GM18867 (cell line): Measurements from ENCODE around the gene SMPD4.
"Not testable (repeated sequence)": the region's sequence is repeated elsewhere in the genome, so short reads cannot be mapped to it uniquely, and the experiment has no call there.

Source experiments
- ATAC-seq: cut with Tn5 transposase; IDR thresholded peaks from one replicate; pipeline ENCODE4 v1.9.1; 2021; ENCODE audit warnings: mild to moderate bottlenecking, moderate library complexity; ENCODE audit not compliant: unreplicated experiment

Gene SMPD4

DNA sequence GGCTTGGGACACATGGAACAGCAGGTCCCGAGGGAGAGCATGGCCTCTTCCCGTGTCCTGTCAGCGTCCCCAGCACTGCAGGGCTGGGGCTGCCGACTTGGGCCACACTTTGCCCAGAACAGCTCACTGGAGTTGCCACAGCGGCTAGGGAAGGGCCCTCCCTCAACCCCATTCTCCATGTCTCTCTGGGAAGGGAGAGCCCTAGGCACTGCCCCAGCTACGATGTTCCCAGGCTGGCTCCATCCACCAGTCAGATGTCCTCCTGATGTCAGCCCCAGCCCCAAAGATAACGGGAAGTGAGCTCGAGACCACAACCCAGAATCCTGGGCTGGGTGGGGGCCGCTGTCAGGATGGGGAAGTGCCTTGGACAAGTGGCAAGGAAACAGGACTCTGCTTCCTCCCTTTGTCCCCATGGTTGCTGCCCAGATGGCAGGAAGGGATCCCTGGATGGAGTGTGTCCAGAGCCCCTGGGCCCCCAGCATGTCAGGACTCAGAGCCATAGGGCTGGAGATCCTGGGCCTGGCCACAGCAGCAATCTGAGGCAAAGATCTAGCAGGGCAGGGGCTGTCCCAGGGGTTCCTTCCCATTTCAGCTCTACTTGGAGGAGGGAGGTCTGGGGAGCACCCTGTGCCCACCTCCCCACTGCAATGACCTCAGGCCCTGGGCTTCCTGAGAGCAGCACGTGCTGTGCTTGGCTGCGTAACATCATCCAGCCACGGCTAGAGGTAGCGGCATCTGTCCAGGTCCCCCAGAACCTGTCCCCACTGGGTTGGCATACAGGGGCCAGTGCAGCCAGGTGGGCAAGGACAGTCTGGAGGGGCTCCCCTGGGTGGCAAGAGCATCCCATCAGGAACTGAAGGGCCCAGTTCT is 38.8 kb downstream of the SMPD4 start:
- ATAC-seq, result not testable (repeated sequence)

DNA sequence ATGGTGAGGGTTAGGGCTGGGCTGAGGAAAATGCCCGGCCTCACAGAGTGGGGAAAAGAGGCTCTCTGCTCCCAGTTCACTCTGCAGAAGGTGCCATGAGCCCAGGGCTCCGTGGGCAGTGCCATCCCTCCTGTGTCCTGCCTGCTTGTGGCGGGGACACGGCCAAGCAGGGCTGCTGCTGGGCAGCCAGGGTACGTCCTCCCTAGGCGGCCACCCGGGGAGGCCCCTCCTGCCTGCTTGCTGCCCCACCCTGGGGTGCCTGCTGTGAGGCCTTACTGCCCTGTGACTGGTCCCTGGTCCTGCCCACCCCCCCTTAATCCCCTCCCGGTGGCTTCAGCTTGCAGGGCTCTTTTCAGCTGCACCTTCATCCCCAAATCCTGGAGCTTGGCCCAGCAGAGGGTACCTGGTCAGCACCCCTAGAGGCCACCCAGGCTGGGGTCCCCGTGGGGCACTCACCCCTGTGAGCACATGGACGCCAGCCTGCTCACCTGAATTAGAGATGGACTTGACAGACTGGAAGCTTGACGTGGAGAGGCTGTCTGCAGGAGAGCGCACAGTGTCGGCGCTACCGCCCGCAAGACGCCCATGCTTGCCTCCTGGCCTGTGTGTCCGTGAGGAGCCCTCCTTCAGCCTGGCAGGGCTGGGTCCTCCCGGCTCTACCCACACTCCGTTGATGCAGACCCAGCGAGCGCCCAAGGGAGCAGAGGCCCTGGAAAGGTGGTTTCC is 39.6 kb downstream of the SMPD4 start:
- ATAC-seq, result not testable (repeated sequence)

DNA sequence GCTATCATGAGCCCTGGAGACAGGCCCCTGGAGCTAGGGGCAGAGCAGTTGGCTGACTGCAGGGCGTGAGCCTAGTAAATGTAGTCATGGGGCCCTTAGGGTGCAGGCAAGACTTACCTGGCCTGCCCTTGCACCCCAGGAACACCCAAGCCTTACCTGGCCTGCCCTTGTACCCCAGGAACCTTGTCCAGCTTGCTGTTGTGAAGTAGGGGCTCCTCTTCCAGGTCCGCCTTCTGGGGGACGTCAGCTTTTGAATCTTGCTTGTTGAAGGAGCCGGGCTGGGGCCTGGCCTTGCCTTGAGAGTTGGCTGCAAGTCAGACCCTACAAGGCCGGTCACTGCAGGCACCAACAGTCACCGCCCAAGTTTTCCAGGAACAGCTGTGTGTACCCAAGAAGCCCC is 40.4 kb downstream of the SMPD4 start:
- not testable (repeated sequence) for ATAC-seq

DNA sequence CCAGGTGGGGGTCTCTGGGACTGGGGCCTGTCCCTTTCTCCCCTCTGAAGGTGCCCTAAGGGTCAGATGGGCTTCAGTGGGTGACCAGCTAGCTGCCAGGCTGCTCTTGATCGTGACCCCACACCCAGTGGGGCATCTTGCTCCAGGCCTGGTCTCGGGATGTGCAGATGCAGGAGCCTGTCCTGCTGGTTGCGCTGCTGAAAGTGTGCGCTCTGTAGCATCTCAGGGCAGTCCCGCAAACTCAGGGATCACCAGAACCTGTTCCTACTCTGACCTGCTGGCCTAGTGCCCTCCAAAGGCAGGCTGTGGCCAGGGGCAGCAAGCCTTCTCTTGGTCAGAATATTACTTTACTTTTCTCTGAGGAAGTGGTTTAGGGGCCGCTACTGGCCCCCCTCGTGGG is 40.9 kb downstream of the SMPD4 start:
- not testable (repeated sequence) for ATAC-seq

DNA sequence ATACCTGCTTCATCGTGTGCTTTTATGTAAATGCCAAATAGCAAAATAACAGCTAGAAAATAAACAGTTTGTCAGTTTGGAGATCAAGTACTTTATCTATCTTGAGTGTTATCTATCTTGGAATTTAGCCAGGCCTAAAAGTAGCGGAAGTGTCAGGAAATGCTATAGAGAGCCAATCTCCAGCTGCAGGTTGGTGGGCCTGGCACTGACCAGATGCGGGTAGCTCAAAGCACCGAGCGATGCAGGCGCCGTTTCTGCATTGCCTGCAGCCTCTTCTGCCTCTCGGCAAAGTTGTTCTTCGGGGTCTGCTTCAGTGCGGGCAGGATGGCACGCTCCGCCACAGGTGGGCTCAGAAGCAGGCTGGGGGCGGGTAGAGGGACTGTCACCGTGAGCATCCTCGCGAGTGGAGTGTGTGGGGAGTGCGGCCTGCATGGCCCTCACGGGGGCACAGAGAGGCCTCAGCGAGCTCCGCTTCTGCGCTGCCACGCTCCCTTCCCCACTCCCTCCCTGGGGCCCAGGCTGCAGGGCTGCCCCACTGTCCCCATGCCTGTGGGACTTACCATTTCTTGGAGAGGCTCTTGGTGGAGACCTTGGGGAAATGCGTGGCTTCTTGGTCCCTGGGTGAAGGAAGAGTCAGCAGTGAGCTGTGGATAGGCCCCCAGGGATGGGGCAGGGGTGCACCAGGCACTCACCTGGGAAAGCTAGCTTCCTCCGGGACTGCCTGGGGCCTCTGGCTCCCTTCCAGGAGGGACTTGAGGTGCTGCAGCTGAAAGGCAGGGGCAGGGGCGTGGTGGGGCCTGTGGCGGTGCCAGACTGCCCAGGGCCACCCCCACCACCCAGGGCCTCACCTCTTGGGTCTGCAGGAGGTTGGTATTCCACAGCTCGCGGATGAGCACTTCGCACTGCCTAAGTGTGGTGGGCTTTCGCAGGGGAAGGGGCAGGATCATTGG is 41.8 kb downstream of the SMPD4 start:
- not testable (repeated sequence) for ATAC-seq

DNA sequence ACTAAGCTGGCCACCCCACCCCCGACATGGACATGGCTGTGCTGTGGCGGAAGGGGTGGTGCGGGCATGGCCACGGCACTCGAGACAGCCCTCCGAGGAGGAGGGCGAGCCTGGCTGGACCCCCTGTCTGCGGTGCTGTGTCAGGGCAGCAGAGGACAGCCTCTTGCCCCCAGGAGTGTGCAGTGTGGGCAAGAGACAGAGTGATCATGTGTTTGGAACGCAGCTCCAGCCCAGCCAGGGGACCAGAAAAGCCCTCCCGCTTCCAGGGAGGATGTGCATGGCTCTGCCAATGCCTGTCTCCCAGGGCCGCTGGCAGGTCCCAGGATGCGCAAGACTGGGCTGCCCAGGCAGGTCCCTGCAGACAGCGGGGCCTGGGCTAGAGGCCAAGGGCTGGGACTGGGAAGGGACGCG is 42.6 kb downstream of the SMPD4 start:
- not testable (repeated sequence) for ATAC-seq

DNA sequence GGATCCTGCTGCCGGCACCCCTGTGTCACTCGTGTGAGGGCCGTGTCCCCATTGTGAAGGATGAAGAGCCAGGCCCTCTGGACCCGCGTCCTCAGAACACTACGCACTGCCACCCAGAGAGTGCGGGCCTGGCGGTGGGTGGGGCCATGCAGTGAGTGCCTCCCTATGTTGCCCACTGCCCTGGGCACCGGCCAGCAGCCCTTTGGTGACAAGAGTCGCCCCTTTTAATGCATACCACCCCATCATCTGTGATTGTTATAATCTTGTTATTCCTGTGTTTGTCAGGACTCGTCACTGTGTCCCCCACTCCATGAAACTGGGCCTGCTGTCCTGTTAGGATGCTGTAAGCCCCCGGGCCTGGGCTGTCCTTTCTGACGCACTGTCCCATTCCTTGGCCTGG is 43.1 kb downstream of the SMPD4 start:
- not testable (repeated sequence) for ATAC-seq

DNA sequence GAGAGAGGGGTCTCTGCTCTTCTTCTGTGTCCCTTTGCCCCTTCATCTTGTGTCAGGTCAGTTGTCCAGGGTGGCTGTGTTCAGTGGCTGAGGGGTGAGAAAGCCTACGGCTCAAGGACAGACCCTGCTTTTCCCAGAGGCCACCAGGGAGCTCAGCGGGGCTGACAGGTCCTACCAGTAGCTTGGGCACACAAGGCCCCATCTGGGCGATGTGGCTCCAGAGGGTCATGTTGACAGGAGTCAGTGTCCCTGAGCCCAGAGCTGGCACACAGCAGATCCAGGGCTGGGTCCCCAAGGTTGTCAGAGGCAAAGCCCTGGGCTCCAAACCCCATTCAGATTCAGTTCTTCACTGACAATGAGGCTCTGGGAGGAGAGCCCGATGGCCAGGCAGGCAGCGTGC is 44.3 kb downstream of the SMPD4 start:
- not testable (repeated sequence) for ATAC-seq

DNA sequence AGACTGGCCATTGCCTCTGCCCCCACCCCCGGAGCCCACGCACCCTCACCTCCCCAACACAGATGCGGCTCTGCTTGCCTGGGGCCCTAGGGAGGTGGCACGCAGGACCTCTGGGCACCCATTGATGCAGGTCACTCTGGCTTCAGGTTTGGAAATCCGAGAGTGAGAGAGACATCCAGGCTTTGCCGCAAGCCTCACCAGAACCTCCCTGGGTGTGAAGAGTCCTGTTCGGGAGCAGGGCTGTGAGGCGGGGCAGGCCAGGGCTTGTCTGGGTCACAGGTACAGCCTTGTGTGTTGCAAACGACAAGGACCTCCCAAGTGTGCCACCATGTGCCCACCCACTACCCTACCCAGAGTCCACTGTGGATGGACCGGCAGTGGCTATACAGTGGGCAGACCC is 44.9 kb downstream of the SMPD4 start:
- ATAC-seq, result not testable (repeated sequence)

DNA sequence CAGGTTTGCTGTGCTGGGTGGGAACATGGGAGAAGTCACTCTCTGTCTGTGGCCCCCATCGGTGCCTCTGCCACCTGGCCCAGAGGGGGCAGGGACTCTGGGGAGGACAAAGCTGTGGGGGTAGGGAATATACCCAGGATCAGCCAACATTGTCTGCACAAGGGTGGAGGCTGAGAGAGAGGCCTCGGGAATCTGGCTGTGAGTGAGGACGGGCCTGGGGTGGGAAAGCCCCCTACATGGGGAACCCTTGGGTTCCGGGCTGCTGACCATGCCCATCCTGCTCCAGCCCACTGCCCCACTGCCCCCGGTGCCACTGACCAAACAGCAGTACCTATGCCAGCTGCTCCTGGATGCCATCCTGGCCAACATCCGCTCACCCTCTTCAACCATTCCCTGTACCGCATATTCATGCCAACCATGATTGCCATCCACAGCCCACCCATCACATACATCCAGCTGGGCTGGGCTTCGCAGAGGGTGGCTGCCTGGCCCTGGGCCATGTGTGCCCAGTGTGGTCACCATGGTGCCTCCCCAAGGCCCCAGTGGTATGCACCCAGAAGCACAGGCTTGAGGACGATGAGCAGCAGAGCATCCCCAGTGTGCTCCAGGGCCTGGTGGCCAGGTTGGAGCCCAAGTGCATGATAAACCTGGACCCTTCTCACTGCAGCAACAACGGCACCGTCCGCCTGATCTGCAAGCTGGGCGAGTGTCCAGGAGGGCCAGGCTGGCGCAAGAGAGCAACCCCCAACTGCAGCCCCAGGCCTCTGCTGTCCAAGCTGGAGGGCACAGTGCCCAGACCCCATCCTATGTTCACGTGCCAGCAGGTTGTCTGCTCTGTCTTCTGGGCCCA is 45.5 kb downstream of the SMPD4 start:
- ATAC-seq, result no peak

DNA sequence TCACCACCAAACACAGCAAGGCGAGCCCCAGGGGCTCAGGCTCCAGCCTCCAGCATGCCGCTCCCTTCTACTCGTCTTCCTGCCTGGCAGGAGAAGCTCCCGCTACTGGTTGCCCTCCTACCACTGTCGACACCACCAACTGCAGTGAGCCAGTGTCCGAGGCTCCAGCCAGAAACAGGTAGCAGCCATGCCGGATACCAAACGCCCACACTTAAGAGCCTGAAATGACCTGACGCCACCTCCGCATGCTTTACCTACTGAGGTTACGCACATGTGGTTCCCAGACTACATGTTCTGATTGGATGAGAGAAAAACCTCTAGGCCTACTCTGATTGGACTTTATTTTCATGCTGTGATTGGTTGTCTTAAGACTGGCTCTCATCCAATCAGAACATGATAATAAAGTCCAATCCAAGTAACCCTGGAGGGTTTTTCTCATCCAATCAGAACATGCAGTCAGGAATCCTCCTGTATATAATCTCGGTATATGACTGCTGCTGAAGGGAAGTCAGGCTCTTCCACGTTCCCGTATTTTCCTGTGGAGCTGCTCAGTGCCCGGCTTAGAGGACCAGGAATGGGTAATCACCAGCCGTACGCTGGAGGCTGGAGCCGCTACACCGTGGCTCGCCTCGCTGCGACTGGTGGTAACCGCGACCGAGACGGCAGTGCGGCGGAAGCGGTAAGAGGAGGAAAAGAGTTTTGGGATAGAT is 52.1 kb downstream of the SMPD4 start, which contains the start of gene POTEF:
POTEF (minus strand) TSS at position 103 of the 710 bp plus-strand sequence. CDS start 8,707 bp downstream, outside the sequence.
- ATAC-seq, result not testable (repeated sequence)

DNA sequence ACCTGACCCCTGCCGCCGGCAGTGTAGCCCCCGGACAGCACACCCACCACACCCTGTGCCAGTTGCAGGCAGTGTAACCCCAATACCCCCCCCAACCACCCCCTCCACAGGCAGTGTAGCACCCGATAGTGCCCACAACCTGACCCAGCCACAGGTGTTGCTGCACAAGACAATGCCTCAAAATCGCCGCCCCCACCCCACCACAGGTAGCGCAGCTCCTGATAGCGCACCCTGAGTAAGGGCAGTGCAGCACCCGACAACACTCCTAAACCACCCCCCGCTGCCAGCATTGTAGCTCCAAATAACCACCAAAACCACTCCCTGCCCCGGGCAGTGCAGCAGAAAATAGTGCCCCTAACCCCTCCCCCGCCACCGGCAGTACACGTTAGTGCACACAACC is 52.9 kb downstream of the SMPD4 start:
- ATAC-seq, result not testable (repeated sequence)

DNA sequence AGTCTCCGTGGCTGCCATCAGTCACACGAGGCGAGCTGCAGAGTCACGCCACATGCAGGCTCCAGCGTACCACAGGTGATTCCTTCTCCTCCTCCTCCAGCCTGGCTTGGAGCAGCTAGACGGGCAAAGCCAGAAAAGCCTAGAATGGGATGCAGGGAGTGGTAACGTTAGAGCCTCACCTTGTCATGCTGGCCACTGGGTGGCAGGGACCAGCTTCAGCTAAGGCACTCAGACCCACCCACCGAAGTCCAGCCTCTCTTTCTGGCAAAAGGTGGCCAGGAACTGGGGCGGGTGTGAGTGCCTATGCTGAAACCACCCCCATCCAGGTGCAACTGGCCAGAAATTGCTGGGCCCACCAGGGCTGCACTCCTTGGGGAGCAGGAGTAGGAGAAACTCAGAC is 53.7 kb downstream of the SMPD4 start:
- ATAC-seq, result not testable (repeated sequence)

DNA sequence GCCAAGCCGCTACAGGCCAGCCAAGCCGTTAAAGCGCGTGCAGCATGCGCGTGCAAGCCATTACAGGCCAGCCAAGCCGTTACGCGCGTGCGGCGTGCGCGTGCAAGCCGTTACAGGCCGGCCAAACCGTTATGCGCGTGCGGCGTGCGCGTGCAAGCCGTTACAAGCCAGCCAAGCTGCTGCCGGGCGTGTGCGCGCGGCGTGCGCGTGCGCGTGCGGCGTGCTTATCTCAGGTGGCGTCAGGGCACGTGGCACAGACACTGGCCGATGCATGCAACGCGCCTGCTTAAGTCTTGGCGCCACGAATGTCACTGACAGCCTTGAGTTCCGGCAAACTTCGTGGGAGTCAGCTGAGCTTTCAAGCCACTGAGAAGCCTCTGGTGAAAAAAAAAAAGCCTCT is 60.5 kb downstream of the SMPD4 start:
- not testable (repeated sequence) for ATAC-seq

DNA sequence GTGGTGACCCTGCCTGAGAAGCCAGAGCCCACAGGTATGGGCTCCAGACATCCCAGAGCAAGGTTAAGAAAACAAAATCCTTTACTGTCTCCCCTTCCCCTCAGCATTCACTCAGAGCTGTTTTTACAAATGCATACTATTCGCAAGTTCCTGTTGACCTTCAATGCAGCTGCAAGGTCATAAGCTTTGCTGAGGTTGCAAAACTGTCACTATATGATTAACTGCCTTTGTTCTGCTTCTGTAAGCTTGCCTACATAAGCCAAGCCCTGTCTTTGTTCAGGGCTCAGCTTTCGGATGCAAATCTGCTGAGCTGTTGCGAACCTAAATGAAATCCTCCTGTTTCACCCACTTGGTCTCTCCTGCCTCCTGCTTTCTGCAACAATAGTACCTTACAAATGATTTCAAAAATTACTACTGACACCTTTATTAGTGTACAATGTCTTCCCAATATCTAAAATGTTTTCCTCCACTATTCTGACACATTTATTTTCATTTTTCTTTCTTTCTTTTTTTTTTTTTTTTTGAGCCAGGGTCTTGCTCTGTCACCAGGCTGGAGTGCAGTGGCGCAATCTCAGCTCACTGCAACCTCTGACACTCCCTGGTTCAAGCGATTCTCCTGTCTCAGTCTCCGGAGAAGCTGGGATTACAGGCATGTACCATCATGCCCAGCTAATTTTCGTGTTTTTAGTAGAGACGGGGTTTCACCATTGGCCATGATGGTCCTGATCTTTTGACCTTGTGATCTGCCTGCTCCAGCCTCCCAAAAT is 78.6 kb downstream of the SMPD4 start:
- not testable (repeated sequence) for ATAC-seq
